Measurements from ENCODE around the gene MLLT10. TPM values are rescaled to one million over a fixed set of nuclear protein-coding genes. Genes with fewer than 3 reads are reported as not detected.

Gene MLLT10
- total RNA-seq, 1 experiment from 2014 or later: 72.3 TPM

- H3K4me2 ChIP-seq (ENCODE audit: insufficient read depth, insufficient read length, low read length): no peak overlapping the region
- H3K4me1 Mint-ChIP-seq: peaks cover 27 to 31% of the 10 kb centered on the region in 2 experiments
- H2BK5ac ChIP-seq (ENCODE audit: insufficient read length, low read length): no peak overlapping the region
- H4K5ac ChIP-seq (ENCODE audit: insufficient read length, low read depth, low read length): no peak overlapping the region
- H3T11ph ChIP-seq (ENCODE audit: low read length): no peak overlapping the region
- no peak overlapping the region for H4K91ac ChIP-seq (ENCODE audit: insufficient read length, low read depth, low read length)
- H2BK120ac ChIP-seq (ENCODE audit: low read depth, low read length, poor library complexity, severe bottlenecking): no peak overlapping the region
- H3K4me3 Mint-ChIP-seq: no peak overlapping the region
- no peaks in the 10 kb centered on the region for H3K27me3 ChIP-seq (ENCODE audit: insufficient read depth, low read length)
- no peak overlapping the region for H3K56ac ChIP-seq (ENCODE audit: insufficient read length, low read depth, low read length)
- no peak overlapping the region for H2BK12ac ChIP-seq (ENCODE audit: insufficient read length, low read depth, low read length)
- no peak overlapping the region for H2AFZ ChIP-seq (ENCODE audit: low read length)
- no peaks in the 10 kb centered on the region for H3K79me1 ChIP-seq (ENCODE audit: insufficient read depth, low read depth, low read length, poor library complexity, severe bottlenecking)
- H3K9ac ChIP-seq (ENCODE audit: extremely low read depth, insufficient read length, low read length): no peak overlapping the region
- WGBS (ENCODE audit: extremely low coverage, insufficient read length, low lambda C conversion rate): no CpG with 5 or more reads among the region's 5 CpGs
- H3K9me3 Mint-ChIP-seq: no peaks in the 10 kb centered on the region
- peak overlapping the region in 2 of 3 experiments; percentile 18 to 37; a peak in 1 of 7 replicates for H3K27ac Mint-ChIP-seq
- DNase-seq: no peak
- no peak overlapping the region for H3K23ac ChIP-seq (ENCODE audit: insufficient read length, low read depth, low read length)
- H4K8ac ChIP-seq (replicated peaks; ENCODE audit: insufficient read length, low read depth, low read length): no peak overlapping the region
- no peak for TF ChIP-seq CTCF (conservative IDR thresholded peaks at IDR 0.05)
- H3K36me3 Mint-ChIP-seq (ENCODE audit: insufficient read depth in 1 of 3, low read depth in 3 of 3): peaks cover 18 to 74% (median 61%) of the 10 kb centered on the region in 3 experiments
- H2BK15ac ChIP-seq (ENCODE audit: low read depth, low read length): no peak overlapping the region
- H4K20me1 ChIP-seq (ENCODE audit: control insufficient read depth, insufficient read depth, insufficient read length): no peaks in the 10 kb centered on the region
- no peaks in the 10 kb centered on the region; the same call in 1 of the 2 replicates for H3K4me1 ChIP-seq (ENCODE audit: insufficient read depth, low read length)
- no peaks in the 10 kb centered on the region for H3K9me3 ChIP-seq (ENCODE audit: control insufficient read depth, low read depth, low read length)
- H2BK20ac ChIP-seq (ENCODE audit: low read depth, low read length, poor library complexity, severe bottlenecking): no peak overlapping the region
- H2AK5ac ChIP-seq (ENCODE audit: insufficient read length, low read length): no peak overlapping the region
- no peak overlapping the region for H3K18ac ChIP-seq (ENCODE audit: insufficient read length, low read depth, low read length)
- no peak overlapping the region for H3K14ac ChIP-seq (ENCODE audit: insufficient read depth, low read length)
- no peaks in the 10 kb centered on the region for H3K23me2 ChIP-seq (ENCODE audit: insufficient read length, low read depth, low read length, poor library complexity, severe bottlenecking)
- H3K4ac ChIP-seq (ENCODE audit: low read depth, low read length): no peak overlapping the region
- no peaks in the 10 kb centered on the region for H3K27me3 Mint-ChIP-seq (ENCODE audit: low read depth)
- no peaks in the 10 kb centered on the region; the same call in 1 of the 2 replicates for H3K79me2 ChIP-seq (ENCODE audit: insufficient read depth, low read length)
- H3K27ac ChIP-seq (ENCODE audit: insufficient read length, low read depth, low read length): no peak overlapping the region
Measured at GRCh38 chr10:21742740-21743412, 208.8 kb downstream of the MLLT10 start.
